ENCODE data around the gene COL9A2.

COL9A2 gene

GRCh38 chr1:40301541-40302299 is 15.4 kb downstream of the COL9A2 start:
- no peak for DNase-seq

GRCh38 chr1:40301066-40301465 is 16.0 kb downstream of the COL9A2 start:
- no peak for DNase-seq

GRCh38 chr1:40300651-40301050 is 16.4 kb downstream of the COL9A2 start:
- DNase-seq, result no peak

GRCh38 chr1:40300249-40300567 is 16.9 kb downstream of the COL9A2 start:
- no peak for DNase-seq

GRCh38 chr1:40299366-40300248 is 17.5 kb downstream of the COL9A2 start:
- DNase-seq, result no peak

- DNase-seq, result no peak
Measured at GRCh38 chr1:40291293-40291692, 25.8 kb downstream of the COL9A2 start.

- no peak for DNase-seq
Measured at GRCh38 chr1:40281853-40282252, 35.2 kb downstream of the COL9A2 start.

- no peak for DNase-seq
Measured at GRCh38 chr1:40276122-40276521, 41.0 kb downstream of the COL9A2 start.

GRCh38 chr1:40274331-40274730 is 42.8 kb downstream of the COL9A2 start:
- no peak for DNase-seq

GRCh38 chr1:40273547-40274166 is 43.4 kb downstream of the COL9A2 start:
- DNase-seq, result no peak

- no peak for DNase-seq
Measured at GRCh38 chr1:40272653-40273213, 44.4 kb downstream of the COL9A2 start.

- no peak for DNase-seq
Measured at GRCh38 chr1:40270152-40270834, 46.8 kb downstream of the COL9A2 start.

GRCh38 chr1:40268211-40268610 is 48.9 kb downstream of the COL9A2 start:
- no peak for DNase-seq

GRCh38 chr1:40267767-40268187 is 49.3 kb downstream of the COL9A2 start:
- no peak for DNase-seq

- DNase-seq, result no peak
Measured at GRCh38 chr1:40266786-40267535, 50.1 kb downstream of the COL9A2 start.

GRCh38 chr1:40265919-40266318 is 51.2 kb downstream of the COL9A2 start:
- no peak for DNase-seq

- no peak for DNase-seq
Measured at GRCh38 chr1:40265298-40265697, 51.8 kb downstream of the COL9A2 start.

GRCh38 chr1:40264354-40264781 is 52.7 kb downstream of the COL9A2 start:
- DNase-seq, result no peak

- no peak for DNase-seq
Measured at GRCh38 chr1:40258445-40258769, 58.7 kb downstream of the COL9A2 start.

- DNase-seq, result peak; percentile 83 to 94
Measured at GRCh38 chr1:40257688-40258444, 59.2 kb downstream of the COL9A2 start, which contains the start of gene ZMPSTE24. Gene ZMPSTE24, plus strand, starts transcription at chr1:40258236. Its CDS starts 36 bp downstream, at chr1:40258272.

- peak in 1 of 2 experiments; percentile 62 for DNase-seq
Measured at GRCh38 chr1:40257313-40257687, 59.8 kb downstream of the COL9A2 start.

Measured in SW 1271 (cell line).